HepG2 (cell line): Measurements from ENCODE around the gene KRT33A.

ENCODE experiments used
- AKNA ChIP-seq: sonication (generic); formaldehyde crosslinking; IDR thresholded peaks from 2 replicates; pipeline ENCODE4 v1.4.0; 2020; ENCODE audit warnings: missing genetic modification reagents, borderline replicate concordance
- CTCF ChIP-seq: sonication (generic); formaldehyde crosslinking; IDR thresholded peaks from 2 replicates; pipeline ENCODE4 v1.5.0; 2020; ENCODE audit warnings: mild to moderate bottlenecking, missing genetic modification reagents, moderate library complexity
- E2F5 ChIP-seq: sonication (generic); formaldehyde crosslinking; conservative IDR thresholded peaks from 2 replicates; pipeline ENCODE4 v1.4.0; 2020; ENCODE audit warnings: missing genetic modification reagents
- ERF ChIP-seq: IDR thresholded peaks from 2 replicates; pipeline ENCODE4 v1.6.1; 2018; ENCODE audit warnings: missing biosample characterization, missing genetic modification reagents
- FOXA1 ChIP-seq, 2 experiments: fragments of 450-650 bp in 1 of 2; sonication (generic) in 1 of 2; formaldehyde crosslinking in 1 of 2; IDR thresholded peaks; 2 replicates each; pipeline versions ENCODE4 v1.4.0 to v1.6.1; 2016 to 2020; ENCODE audit warnings: missing genetic modification reagents in 1 of 2
- PAX8 ChIP-seq: sonication (generic); formaldehyde crosslinking; IDR thresholded peaks from 2 replicates; pipeline ENCODE4 v1.8.0; 2022; ENCODE audit warnings: mild to moderate bottlenecking, missing genetic modification reagents, borderline replicate concordance
- TCF12 ChIP-seq, 2 experiments: fragments of 450-650 bp in 1 of 2; sonication (generic) in 1 of 2; formaldehyde crosslinking in 1 of 2; IDR thresholded peaks; 2 replicates each; pipeline versions ENCODE4 v1.6.1 to v1.8.0; 2017 to 2022; ENCODE audit warnings: antibody characterized with exemption in 1 of 2, mild to moderate bottlenecking in 1 of 2, missing genetic modification reagents in 1 of 2, moderate library complexity in 1 of 2
- TGIF2 ChIP-seq: IDR thresholded peaks from 2 replicates; pipeline ENCODE4 v1.6.1; 2016; ENCODE audit warnings: control low read depth, missing compliant biosample characterization
- USF2 ChIP-seq, 2 experiments: sonication (generic) in 1 of 2; formaldehyde crosslinking in 1 of 2; IDR thresholded peaks; 2 replicates each; pipeline versions ENCODE4 v1.5.1 to v1.6.1; 2011 to 2020; ENCODE audit warnings: borderline replicate concordance in 1 of 2, low read depth in 1 of 2, low read length in 1 of 2, mild to moderate bottlenecking in 1 of 2, missing genetic modification reagents in 1 of 2, moderate library complexity in 1 of 2
- ZNF335 ChIP-seq: sonication (generic); formaldehyde crosslinking; IDR thresholded peaks from 2 replicates; pipeline ENCODE4 v1.4.0; 2020; ENCODE audit warnings: missing genetic modification reagents
- ZNF761 ChIP-seq: sonication (generic); formaldehyde crosslinking; conservative IDR thresholded peaks from 2 replicates; pipeline ENCODE4 v1.4.0; 2020; ENCODE audit warnings: mild to moderate bottlenecking, missing genetic modification reagents

- no peak for TF ChIP-seq CTCF (CRISPR knock-in tag)
- TF ChIP-seq AKNA (CRISPR knock-in tag), result no peak
- no peak for TF ChIP-seq TCF12 (IDR thresholded peaks at IDR 0.05)
- no peak for TF ChIP-seq TCF12 (CRISPR knock-in tag; IDR thresholded peaks at IDR 0.05)
- no peak for TF ChIP-seq ERF (CRISPR knock-in tag)
- no peak for TF ChIP-seq ZNF761 (CRISPR knock-in tag)
- TF ChIP-seq PAX8 (CRISPR knock-in tag), result no peak
- TF ChIP-seq ZNF335 (CRISPR knock-in tag), result no peak
- TF ChIP-seq E2F5 (CRISPR knock-in tag), result no peak
- no peak for TF ChIP-seq FOXA1 (IDR thresholded peaks at IDR 0.05)
- TF ChIP-seq FOXA1 (CRISPR knock-in tag; IDR thresholded peaks at IDR 0.05), result no peak
- no peak for TF ChIP-seq USF2 (IDR thresholded peaks at IDR 0.05; ENCODE audit: low read depth, low read length)
- no peak for TF ChIP-seq USF2 (CRISPR knock-in tag; IDR thresholded peaks at IDR 0.05; ENCODE audit: borderline replicate concordance)
- TF ChIP-seq TGIF2 (CRISPR knock-in tag), result no peak
Observed at GRCh38 chr17:41382394-41382793, 31.8 kb upstream of the KRT33A start.
